HG02938 (cell line): ENCODE data around the gene MPO.

ENCODE experiments used
- ATAC-seq: cut with Tn5 transposase; IDR thresholded peaks from one replicate; pipeline ENCODE4 v1.9.1; 2021; ENCODE audit warnings: mild to moderate bottlenecking, moderate library complexity; ENCODE audit not compliant: unreplicated experiment

Gene MPO

GRCh38 chr17:58281511-58282011, 826 bp upstream of the MPO start:
- no peak for ATAC-seq

GRCh38 chr17:58279736-58280479, 827 bp downstream of the MPO start:
- no peak for ATAC-seq

- no peak for ATAC-seq
These were observed 1.6 kb downstream of the MPO start for GRCh38 chr17:58279016-58279711.

GRCh38 chr17:58278661-58279015, 2.1 kb downstream of the MPO start:
- no peak for ATAC-seq

- no peak for ATAC-seq
These were observed 2.7 kb downstream of the MPO start for GRCh38 chr17:58277802-58278595.

- no peak for ATAC-seq
These were observed 3.5 kb downstream of the MPO start for GRCh38 chr17:58277107-58277801.

- ATAC-seq = no peak
These were observed 4.3 kb downstream of the MPO start for GRCh38 chr17:58276423-58276822.

- ATAC-seq = no peak
These were observed 5.3 kb downstream of the MPO start for GRCh38 chr17:58275417-58275816.

GRCh38 chr17:58273453-58274104, 7.2 kb downstream of the MPO start:
- no peak for ATAC-seq

- ATAC-seq = no peak
These were observed 8.1 kb downstream of the MPO start for GRCh38 chr17:58272367-58273280.

- no peak for ATAC-seq
These were observed 9.4 kb downstream of the MPO start for GRCh38 chr17:58271216-58271931.

- ATAC-seq = no peak
These were observed 10.1 kb downstream of the MPO start for GRCh38 chr17:58270476-58271215.

- ATAC-seq = no peak
These were observed 11.0 kb downstream of the MPO start for GRCh38 chr17:58269557-58270291.

- no peak for ATAC-seq
These were observed 11.8 kb downstream of the MPO start for GRCh38 chr17:58268774-58269556.

GRCh38 chr17:58268326-58268725, 12.4 kb downstream of the MPO start:
- no peak for ATAC-seq
